ENCODE measurements around the gene TRIO.
"Not testable (repeated sequence)": the region's sequence is repeated elsewhere in the genome, so short reads cannot be mapped to it uniquely, and the experiment has no call there.

The TRIO gene

GRCh38 chr5:14359069-14360043 is 216.2 kb downstream of the TRIO start:
- DNase-seq (ENCODE audit: low spot score) = no peak

- DNase-seq (ENCODE audit: low spot score) = no peak
These were observed 219.3 kb downstream of the TRIO start for GRCh38 chr5:14362491-14362890.

GRCh38 chr5:14364096-14364495 is 221.0 kb downstream of the TRIO start:
- no peak for DNase-seq (ENCODE audit: low spot score)

GRCh38 chr5:14364576-14365472 is 221.7 kb downstream of the TRIO start:
- no peak for DNase-seq (ENCODE audit: low spot score)

- DNase-seq (ENCODE audit: low spot score) = no peak
These were observed 222.8 kb downstream of the TRIO start for GRCh38 chr5:14365831-14366430.

- no peak for DNase-seq (ENCODE audit: low spot score)
These were observed 223.6 kb downstream of the TRIO start for GRCh38 chr5:14366763-14367162.

GRCh38 chr5:14367364-14367763 is 224.2 kb downstream of the TRIO start:
- no peak for DNase-seq (ENCODE audit: low spot score)

GRCh38 chr5:14369780-14370179 is 226.6 kb downstream of the TRIO start:
- DNase-seq (ENCODE audit: low spot score) = no peak

- no peak for DNase-seq (ENCODE audit: low spot score)
These were observed 227.2 kb downstream of the TRIO start for GRCh38 chr5:14370386-14370785.

GRCh38 chr5:14373685-14374084 is 230.5 kb downstream of the TRIO start:
- DNase-seq (ENCODE audit: low spot score) = no peak

- no peak for DNase-seq (ENCODE audit: low spot score)
These were observed 231.0 kb downstream of the TRIO start for GRCh38 chr5:14374100-14374499.

GRCh38 chr5:14376789-14377188 is 233.6 kb downstream of the TRIO start:
- DNase-seq (ENCODE audit: low spot score) = no peak

GRCh38 chr5:14379739-14380497 is 236.8 kb downstream of the TRIO start:
- no peak for DNase-seq (ENCODE audit: low spot score)

- no peak for DNase-seq (ENCODE audit: low spot score)
These were observed 237.6 kb downstream of the TRIO start for GRCh38 chr5:14380712-14381111.

GRCh38 chr5:14382640-14383039 is 239.5 kb downstream of the TRIO start:
- no peak for DNase-seq (ENCODE audit: low spot score)

GRCh38 chr5:14383923-14384322 is 240.8 kb downstream of the TRIO start:
- no peak for DNase-seq (ENCODE audit: low spot score)

- DNase-seq (ENCODE audit: low spot score) = no peak
These were observed 241.9 kb downstream of the TRIO start for GRCh38 chr5:14385019-14385418.

GRCh38 chr5:14386884-14387624 is 243.9 kb downstream of the TRIO start:
- no peak for DNase-seq (ENCODE audit: low spot score)

GRCh38 chr5:14388741-14389140 is 245.6 kb downstream of the TRIO start:
- no peak for DNase-seq (ENCODE audit: low spot score)

GRCh38 chr5:14392552-14392951 is 249.4 kb downstream of the TRIO start:
- not testable (repeated sequence) for DNase-seq (ENCODE audit: low spot score)

GRCh38 chr5:14394365-14394764 is 251.2 kb downstream of the TRIO start:
- DNase-seq (ENCODE audit: low spot score) = no peak
